GM18511 (cell line): Measurements from ENCODE around the gene PHRF1.
"Not testable (repeated sequence)": the region's sequence is repeated elsewhere in the genome, so short reads cannot be mapped to it uniquely, and the experiment has no call there.

ENCODE experiments used
- ATAC-seq: cut with Tn5 transposase; IDR thresholded peaks from one replicate; pipeline ENCODE4 v1.9.1; 2021; ENCODE audit warnings: mild to moderate bottlenecking, moderate library complexity; ENCODE audit not compliant: unreplicated experiment

Gene PHRF1

GRCh38 chr11:571802-572185 is 4.5 kb upstream of the PHRF1 start:
- ATAC-seq: no peak

GRCh38 chr11:573146-573759 is 3.0 kb upstream of the PHRF1 start:
- no peak for ATAC-seq

- not testable (repeated sequence) for ATAC-seq
These were observed 2.2 kb upstream of the PHRF1 start for GRCh38 chr11:574031-574570.

DNA sequence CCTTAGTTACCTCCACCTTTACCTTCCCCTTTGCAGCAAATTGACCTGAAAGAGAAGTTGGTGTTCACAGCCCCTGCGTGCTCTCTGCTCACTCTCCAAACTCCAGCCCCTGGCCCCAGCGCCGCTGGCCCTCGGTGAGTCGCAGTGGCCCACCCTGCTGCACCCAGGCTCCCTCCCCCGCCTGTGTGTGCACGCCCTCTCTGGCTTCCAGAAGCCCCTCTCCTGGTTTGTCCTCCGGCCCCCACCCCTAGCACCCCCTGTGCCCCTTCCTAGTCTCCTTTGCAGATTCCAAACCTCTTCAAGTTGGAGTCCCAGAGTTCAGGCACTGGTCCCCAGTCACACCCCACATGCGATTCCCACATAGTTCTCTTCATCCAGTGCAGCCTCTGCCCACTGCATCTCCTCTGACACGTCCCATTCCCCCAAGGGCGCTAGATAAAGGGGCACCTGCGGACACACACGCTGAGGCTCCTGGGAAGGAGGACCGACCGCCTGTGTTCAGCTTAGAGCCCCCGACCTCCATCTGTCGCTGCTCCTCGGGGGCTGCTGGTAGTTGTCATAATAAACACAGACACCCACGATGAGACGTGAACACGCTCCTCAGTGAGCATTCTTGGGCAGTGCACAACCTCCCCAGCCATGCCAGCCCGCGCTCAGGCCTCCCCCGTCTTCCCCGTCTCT is 1.5 kb upstream of the PHRF1 start:
- ATAC-seq: peak; percentile 14

- ATAC-seq: peak; percentile 51
These were observed 816 bp upstream of the PHRF1 start for GRCh38 chr11:575313-575995.

DNA sequence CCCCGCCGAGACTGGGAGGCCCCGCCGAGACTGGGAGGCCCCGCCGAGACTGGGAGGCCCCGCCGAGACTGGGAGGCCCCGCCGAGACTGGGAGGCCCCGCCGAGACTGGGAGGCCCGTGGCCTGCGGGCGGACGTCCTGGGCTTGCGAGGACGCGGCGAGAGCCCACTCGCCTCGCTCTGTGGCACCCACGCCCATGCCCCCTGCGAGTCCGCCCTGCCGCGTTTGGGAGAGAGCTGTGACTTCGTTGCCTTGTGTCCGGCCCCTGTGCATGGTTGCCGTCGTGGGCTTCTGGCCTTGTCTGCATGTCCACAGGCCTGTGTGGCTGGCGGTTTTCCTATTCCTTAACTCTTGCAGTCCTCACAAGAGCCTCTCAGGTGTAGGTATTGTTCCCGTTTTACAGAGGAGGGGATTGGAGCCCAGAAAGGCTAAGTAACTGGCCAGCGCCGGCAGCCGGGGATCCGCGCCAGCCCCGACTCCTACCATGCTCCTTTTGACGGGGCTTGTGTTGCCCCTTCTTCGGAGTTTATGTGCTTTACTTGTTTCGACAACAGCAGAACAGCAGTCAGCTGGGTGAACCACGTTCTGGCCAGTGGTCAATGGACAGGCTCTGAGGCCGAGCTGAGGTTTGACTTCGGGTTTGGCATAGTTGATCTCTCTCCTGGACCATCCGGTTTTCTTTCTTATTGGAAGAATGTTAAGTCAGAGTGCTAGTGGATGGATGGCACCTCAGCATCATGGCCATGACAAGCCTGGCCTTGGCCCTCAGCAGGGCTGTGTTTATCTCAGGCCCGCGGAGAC is 741 bp downstream of the PHRF1 start:
- ATAC-seq: no peak

- no peak for ATAC-seq
These were observed 1.3 kb downstream of the PHRF1 start for GRCh38 chr11:577611-577894.

GRCh38 chr11:578276-579035 is 2.2 kb downstream of the PHRF1 start:
- no peak for ATAC-seq

- no peak for ATAC-seq
These were observed 3.7 kb downstream of the PHRF1 start for GRCh38 chr11:579830-580601.

DNA sequence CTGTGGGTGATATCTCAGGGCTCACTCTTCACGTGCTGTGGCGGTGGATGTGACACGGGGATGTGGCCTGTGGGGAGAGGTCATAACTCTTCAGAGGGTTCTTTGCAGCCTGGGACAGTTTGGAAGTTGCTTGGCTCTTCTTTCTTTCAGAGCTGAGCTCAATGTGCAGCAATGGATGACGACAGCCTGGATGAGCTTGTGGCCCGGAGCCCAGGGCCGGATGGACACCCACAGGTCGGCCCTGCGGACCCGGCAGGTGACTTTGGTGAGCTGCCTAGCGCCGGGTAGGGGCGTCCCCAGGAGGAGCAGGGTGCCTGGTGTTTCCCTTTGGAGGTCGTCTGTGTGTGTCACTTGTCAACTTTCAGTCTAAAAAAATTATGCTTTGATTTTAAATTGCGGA is 5.1 kb downstream of the PHRF1 start:
- no peak for ATAC-seq

- ATAC-seq: no peak
These were observed 5.5 kb downstream of the PHRF1 start for GRCh38 chr11:581752-582151.

DNA sequence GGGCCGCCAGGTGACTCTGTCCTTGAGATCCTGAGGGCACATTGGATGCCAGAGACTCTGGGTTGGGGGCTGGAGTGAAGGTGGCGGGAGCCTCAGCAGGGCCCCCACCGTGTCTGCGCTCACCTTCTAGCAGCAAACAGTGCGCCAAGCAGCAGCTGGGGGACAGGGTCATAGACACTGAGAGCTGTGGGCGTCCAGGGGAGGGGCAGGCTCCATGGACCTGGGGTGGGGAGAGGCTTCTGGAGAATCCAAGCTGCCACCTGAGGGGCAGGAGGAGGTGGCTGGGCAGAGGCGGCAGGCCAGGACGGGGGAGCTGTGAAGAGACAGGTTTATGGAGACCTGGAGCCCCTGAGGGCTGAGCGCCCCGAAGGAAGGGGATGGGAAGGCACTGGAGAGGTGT is 8.0 kb downstream of the PHRF1 start:
- ATAC-seq: no peak

DNA sequence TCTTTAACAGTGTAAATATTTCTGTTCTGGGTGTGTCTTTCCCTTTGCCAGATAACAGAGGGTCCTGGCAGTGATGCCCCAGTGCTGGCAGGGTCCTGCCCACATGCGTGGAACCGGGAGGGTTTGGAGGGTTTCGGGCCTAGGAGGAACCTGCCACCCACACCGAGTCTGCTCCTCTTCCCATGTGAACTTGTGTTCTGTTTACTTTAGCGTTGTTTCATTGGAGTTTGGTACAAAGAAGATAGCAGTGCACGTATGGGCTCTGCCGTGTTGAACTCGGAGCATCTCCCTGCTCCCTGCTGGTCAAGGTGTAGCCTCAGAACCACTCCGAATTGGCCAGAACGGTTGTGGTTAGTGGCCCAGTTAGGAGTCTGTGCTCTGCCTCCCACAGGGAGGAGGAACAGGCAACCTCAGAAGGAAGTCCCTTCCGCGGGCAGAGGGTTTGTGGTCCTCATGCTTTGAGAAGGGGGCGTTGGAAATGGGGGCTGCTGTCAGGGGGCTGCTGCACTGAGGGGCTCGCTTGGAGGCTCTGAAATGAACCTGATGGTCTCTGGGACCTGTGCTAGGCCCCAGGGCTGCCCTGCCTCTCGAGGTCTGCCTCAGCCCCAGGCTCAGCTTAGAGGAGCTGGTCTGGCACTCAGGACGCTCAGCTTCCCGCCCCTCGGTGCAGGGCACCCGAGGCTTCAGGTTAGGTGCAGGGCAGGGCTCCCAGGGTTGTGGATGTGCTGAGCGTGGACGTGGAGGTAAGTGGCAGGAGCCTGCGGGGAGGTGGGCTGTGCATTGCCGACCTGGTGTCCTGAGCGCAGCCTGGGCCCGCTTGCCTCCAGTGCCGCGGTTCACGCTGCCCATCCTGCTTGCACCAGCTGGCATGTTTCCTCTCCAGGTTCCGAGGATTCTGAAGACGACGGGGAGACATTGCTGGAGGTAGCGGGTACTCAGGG is 10.4 kb downstream of the PHRF1 start:
- no peak for ATAC-seq

DNA sequence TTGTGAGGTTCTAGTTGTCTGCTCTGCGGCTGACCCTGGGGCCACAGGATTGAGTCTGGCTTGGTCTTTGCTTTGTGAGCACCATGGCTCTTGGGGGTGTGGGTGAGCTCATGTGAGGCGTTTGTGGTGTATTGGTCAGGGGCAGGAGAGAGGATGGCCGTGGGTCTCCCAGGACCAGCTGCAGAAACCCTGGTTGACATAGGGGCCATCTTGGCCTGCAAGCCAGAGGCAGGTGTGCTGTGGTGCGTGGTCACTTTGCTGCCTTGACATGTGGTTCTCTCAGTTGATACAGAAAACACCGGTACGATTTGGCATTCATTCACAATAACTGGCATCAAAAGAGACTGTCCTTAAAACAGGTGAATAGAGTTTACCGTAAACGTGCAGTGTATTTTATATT is 11.3 kb downstream of the PHRF1 start:
- no peak for ATAC-seq

DNA sequence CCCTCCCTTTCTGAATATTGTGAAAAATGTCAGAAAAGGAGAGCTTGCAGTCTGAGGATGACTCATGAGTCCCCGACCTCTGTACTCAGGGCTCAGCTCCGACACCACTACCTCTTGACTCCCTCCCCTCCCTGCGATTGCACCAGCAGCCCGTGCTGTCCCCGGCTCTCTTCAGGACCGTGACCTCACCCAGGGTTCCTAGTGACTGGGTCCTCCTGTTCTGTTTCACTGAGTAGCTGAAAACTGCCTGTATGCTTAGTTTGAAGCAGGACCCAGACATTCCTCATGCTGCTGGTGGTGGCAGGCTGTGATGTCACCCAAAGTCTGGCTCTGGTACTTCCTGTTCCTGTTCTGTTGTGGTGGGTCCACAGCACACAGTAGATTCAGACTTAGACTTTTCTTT is 11.7 kb downstream of the PHRF1 start:
- ATAC-seq: no peak

DNA sequence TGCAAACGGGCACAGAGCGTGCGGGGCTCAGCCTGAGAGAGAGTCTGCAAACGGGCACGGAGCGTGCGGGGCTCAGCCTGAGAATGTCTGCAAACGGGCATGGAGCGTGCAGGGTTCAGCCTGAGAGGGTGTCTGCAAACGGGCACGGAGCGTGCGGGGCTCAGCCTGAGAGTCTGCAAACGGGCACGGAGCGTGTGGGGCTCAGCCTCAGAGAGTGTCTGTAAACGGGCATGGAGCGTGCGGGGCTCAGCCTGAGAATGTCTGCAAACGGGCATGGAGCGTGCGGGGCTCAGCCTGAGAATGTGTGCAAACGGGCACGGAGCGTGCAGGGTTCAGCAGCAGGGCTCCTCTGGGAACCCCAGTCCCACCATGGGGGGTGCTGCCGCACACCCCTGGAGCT is 13.5 kb downstream of the PHRF1 start:
- no peak for ATAC-seq

GRCh38 chr11:590997-591396 is 14.7 kb downstream of the PHRF1 start:
- ATAC-seq: no peak

DNA sequence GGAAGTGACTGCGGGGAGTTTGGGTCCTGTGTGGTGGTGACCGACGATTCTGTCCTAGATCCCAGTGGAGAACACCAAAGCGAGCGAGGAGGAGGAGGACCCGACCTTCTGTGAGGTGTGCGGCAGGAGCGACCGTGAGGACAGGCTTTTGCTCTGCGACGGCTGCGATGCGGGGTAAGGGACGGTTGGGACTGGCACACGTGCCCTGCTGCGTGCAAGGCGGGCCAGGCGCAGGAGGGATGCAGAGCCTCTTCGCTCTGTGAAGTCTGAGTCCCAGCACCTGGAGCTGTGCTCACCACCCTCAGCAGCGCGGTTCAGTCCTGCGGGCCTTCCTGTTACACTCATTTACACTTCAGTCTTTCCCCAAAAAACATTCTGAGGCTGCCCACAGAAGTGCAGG is 16.2 kb downstream of the PHRF1 start:
- no peak for ATAC-seq

GRCh38 chr11:592918-593317 is 16.6 kb downstream of the PHRF1 start:
- no peak for ATAC-seq
